Measurements from ENCODE around the gene INPP5A.

GRCh38 chr10:132832186-132832969 lies 294.8 kb downstream of the INPP5A start:
- TF ChIP-seq POLR2A (IDR thresholded peaks at IDR 0.05) (no peak), CTCF (IDR thresholded peaks at IDR 0.05) (no peak)
